SH-SY5Y (cell line): Measurements from ENCODE around the gene MAGEF1.

Experiments
- GATA2 ChIP-seq: IDR thresholded peaks from 2 replicates; pipeline ENCODE4 v1.6.1; 2011; ENCODE audit warnings: mild to moderate bottlenecking, low read depth, low read length
- GATA3 ChIP-seq: IDR thresholded peaks from 2 replicates; pipeline ENCODE4 v1.6.1; 2011; ENCODE audit warnings: low read depth, mild to moderate bottlenecking, low read length, moderate library complexity

DNA sequence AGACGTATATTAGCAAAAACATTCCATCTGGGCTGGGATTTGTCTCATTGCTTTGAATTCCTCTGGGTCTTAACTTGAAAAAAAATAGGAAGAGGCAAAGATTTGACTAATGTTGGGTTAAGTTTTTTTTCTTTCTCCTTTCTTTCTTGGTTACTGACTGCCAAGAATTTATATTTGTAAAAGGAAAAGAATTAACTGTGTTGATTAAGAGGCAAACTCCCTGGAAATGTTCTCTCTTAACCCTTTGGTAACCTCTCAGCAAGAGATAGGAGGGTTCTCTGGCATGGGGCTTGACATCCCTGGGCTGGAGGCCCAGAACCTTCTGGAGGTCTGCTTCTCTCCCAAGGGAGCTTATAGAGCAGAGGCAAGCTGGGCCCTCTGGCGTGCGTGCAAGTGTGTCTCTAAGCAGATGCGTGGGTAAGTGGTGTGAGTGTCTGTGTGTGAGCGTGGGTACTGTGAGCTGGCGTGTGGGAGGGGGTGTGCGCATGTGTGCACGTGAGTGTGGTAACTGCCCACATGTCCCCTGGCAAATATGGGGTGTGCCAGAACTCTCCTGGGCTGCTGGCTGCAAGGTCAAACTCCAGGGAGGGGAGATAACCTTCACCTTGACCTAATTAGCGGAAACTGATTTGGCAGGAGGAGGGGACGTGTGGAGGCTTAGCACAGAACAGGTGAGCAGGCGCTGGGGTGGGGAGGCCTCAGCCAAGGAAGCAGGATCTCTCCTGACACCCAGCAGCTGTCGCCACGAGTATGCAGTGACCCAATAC, 49.4 kb upstream of the MAGEF1 start:
- TF ChIP-seq GATA2 (no peak), GATA3 (no peak)
